Stimulated activated CD8-positive, alpha-beta memory T cell treated with anti-CD3 and anti-CD28 coated beads, Interleukin-7, amount 100 ng/mL, for 48 hours (primary cell): ENCODE data around the gene B4GALT6.

Experiments used
- DNase-seq, 2 donors: peaks; one replicate each; pipeline ENCODE4 v3.0.0-alpha.2; 2020; ENCODE audit warnings: low read depth in 1 of 2; ENCODE audit errors: extremely low read depth in 1 of 2

B4GALT6 gene

GRCh38 chr18:31688606-31689005 lies 4.2 kb upstream of the B4GALT6 start:
- no peak for DNase-seq

GRCh38 chr18:31686986-31687928 lies 2.9 kb upstream of the B4GALT6 start:
- DNase-seq = no peak

GRCh38 chr18:31686572-31686971 lies 2.2 kb upstream of the B4GALT6 start:
- no peak for DNase-seq

GRCh38 chr18:31685097-31686082 lies 1.0 kb upstream of the B4GALT6 start:
- peak in 1 of 2 donors; percentile 20 for DNase-seq

GRCh38 chr18:31683968-31684278 lies 458 bp downstream of the B4GALT6 start:
- no peak for DNase-seq

- DNase-seq = no peak
Observed at GRCh38 chr18:31683106-31683505, 1.3 kb downstream of the B4GALT6 start.

- no peak for DNase-seq
Observed at GRCh38 chr18:31680831-31681568, 3.4 kb downstream of the B4GALT6 start.

- DNase-seq = no peak
Observed at GRCh38 chr18:31680433-31680811, 4.0 kb downstream of the B4GALT6 start.

- no peak for DNase-seq
Observed at GRCh38 chr18:31679791-31680432, 4.5 kb downstream of the B4GALT6 start.

GRCh38 chr18:31679133-31679742 lies 5.1 kb downstream of the B4GALT6 start:
- DNase-seq = no peak

- no peak for DNase-seq
Observed at GRCh38 chr18:31678425-31678824, 6.0 kb downstream of the B4GALT6 start.

GRCh38 chr18:31677592-31677991 lies 6.8 kb downstream of the B4GALT6 start:
- DNase-seq = no peak

- DNase-seq = no peak
Observed at GRCh38 chr18:31675404-31675803, 9.0 kb downstream of the B4GALT6 start.

- no peak for DNase-seq
Observed at GRCh38 chr18:31672628-31673135, 11.7 kb downstream of the B4GALT6 start.

GRCh38 chr18:31671951-31672350 lies 12.4 kb downstream of the B4GALT6 start:
- no peak for DNase-seq

- DNase-seq = no peak
Observed at GRCh38 chr18:31669541-31669940, 14.8 kb downstream of the B4GALT6 start.

- no peak for DNase-seq
Observed at GRCh38 chr18:31667185-31667584, 17.2 kb downstream of the B4GALT6 start.

GRCh38 chr18:31666055-31666454 lies 18.3 kb downstream of the B4GALT6 start:
- no peak for DNase-seq

GRCh38 chr18:31664101-31664500 lies 20.3 kb downstream of the B4GALT6 start:
- DNase-seq = no peak

- DNase-seq = no peak
Observed at GRCh38 chr18:31661965-31662364, 22.4 kb downstream of the B4GALT6 start.
